Activated B cell treated with CpG ODN at 0.5 μM for 24 hours (primary cell): ENCODE data around the gene MYO15B. TPM values are rescaled to one million over a fixed set of nuclear protein-coding genes. Genes with fewer than 3 reads are reported as not detected.
"Not testable (repeated sequence)": the region's sequence is repeated elsewhere in the genome, so short reads cannot be mapped to it uniquely, and the experiment has no call there.

Experiments
- ATAC-seq: fragments of 200-7000 bp; cut with Tn5 transposase; one replicate; pipeline ENCODE4 v1.10.0; 2021; ENCODE audit warnings: low read depth, mild to moderate bottlenecking, moderate library complexity
- CTCF ChIA-PET: fragments of 350-600 bp; sonication (Branson Sonifier 250); formaldehyde crosslinking; loops from one replicate; lab custom pipeline; 2021; ENCODE audit warnings: antibody characterized with exemption; lab: Charles Lee
- POLR2A ChIA-PET: fragments of 350-600 bp; sonication (Branson Sonifier 250); formaldehyde crosslinking; loops from one replicate; lab custom pipeline; 2021; ENCODE audit warnings: antibody characterized with exemption; lab: Charles Lee
- DNase-seq: peaks from one replicate; pipeline ENCODE4 v3.0.0; 2022
- H3K27ac Mint-ChIP-seq: one replicate; pipeline ENCODE4 v1.8.0; 2020; ENCODE audit warnings: mixed read lengths
- H3K27me3 Mint-ChIP-seq: one replicate; pipeline ENCODE4 v1.8.0; 2021; ENCODE audit warnings: mixed read lengths
- H3K36me3 Mint-ChIP-seq: one replicate; pipeline ENCODE4 v1.8.0; 2021; ENCODE audit warnings: low read depth, mixed read lengths
- H3K4me1 Mint-ChIP-seq: one replicate; pipeline ENCODE4 v1.8.0; 2021; ENCODE audit warnings: mixed read lengths
- H3K4me3 Mint-ChIP-seq: one replicate; pipeline ENCODE4 v1.8.0; 2020; ENCODE audit warnings: mild to moderate bottlenecking, mixed read lengths
- H3K9me3 Mint-ChIP-seq: one replicate; pipeline ENCODE4 v1.8.0; 2020; ENCODE audit warnings: mixed read lengths
- CTCF ChIP-seq: fragments of 200-600 bp; IDR thresholded peaks from one replicate; pipeline ENCODE4 v1.8.0; 2022; ENCODE audit warnings: antibody characterized with exemption, mild to moderate bottlenecking
- intact Hi-C: fragments of 100-400 bp; cut with micrococcal nuclease; formaldehyde crosslinking; loops from one replicate; pipeline ENCODE4 v1.15.1; 2024
- total RNA-seq: library from RNA; stranded (reverse); gene quantifications from 2 replicates; pipeline ENCODE4 v1.2.3, GENCODE V29; 2022

MYO15B gene
- total RNA-seq, 1 donor from 2014 or later, result 264 TPM

GRCh38 chr17:75575197-75575596 is 12.4 kb upstream of the MYO15B start:
- no peaks in the 10 kb centered on the region for H3K9me3 Mint-ChIP-seq
- no peak for TF ChIP-seq CTCF
- H3K36me3 Mint-ChIP-seq, result peaks cover 1% of the 10 kb centered on the region
- ATAC-seq (no peak), DNase-seq (no peak)
- intact Hi-C loops, result no loop called here
- peaks cover 14% of the 10 kb centered on the region for H3K4me1 Mint-ChIP-seq
- no peaks in the 10 kb centered on the region for H3K27me3 Mint-ChIP-seq
- POLR2A ChIA-PET, result no interaction called here
- CTCF ChIA-PET, result no interaction called here
- no peak overlapping the region for H3K4me3 Mint-ChIP-seq
- H3K27ac Mint-ChIP-seq, result no peak overlapping the region

- intact Hi-C loops, result no loop called here
- ATAC-seq (no peak), DNase-seq (no peak)
- peaks cover 9% of the 10 kb centered on the region for H3K4me1 Mint-ChIP-seq
- H3K9me3 Mint-ChIP-seq, result no peaks in the 10 kb centered on the region
- no peak for TF ChIP-seq CTCF
- no peak overlapping the region for H3K4me3 Mint-ChIP-seq
- H3K27me3 Mint-ChIP-seq, result no peaks in the 10 kb centered on the region
- H3K27ac Mint-ChIP-seq, result no peak overlapping the region
- ChIA-PET CTCF (no interaction called here), POLR2A (interaction anchor here (1.0 kb wide), 1 partner anchor 58 kb away, joined by 5 read pairs; no protein-coding TSS in a partner anchor)
- peaks cover 1% of the 10 kb centered on the region for H3K36me3 Mint-ChIP-seq
These were observed 11.9 kb upstream of the MYO15B start for GRCh38 chr17:75575728-75576127.

- CTCF ChIA-PET, result no interaction called here
- Mint-ChIP-seq H3K4me3 (no peak overlapping the region), H3K27me3 (no peaks in the 10 kb centered on the region), H3K4me1 (no peaks in the 10 kb centered on the region), H3K9me3 (no peaks in the 10 kb centered on the region), H3K36me3 (no peaks in the 10 kb centered on the region), H3K27ac (no peak overlapping the region)
- POLR2A ChIA-PET, result interaction anchor here (0.6 to 1.0 kb wide), 2 partner anchors 59 to 184 kb away, joined by 5 to 20 read pairs; no protein-coding TSS in a partner anchor
- no peak for DNase-seq
- TF ChIP-seq CTCF, result no peak
- ATAC-seq, result no peak
- intact Hi-C loops, result no loop called here
These were observed 10.9 kb upstream of the MYO15B start for GRCh38 chr17:75576661-75577060.

- intact Hi-C loops, result not testable (repeated sequence)
- POLR2A ChIA-PET, result interaction anchor here (3.4 kb wide), 1 partner anchor 10 kb away, joined by 13 read pairs; no protein-coding TSS in a partner anchor
These were observed 6.4 kb upstream of the MYO15B start for GRCh38 chr17:75581121-75581725.

GRCh38 chr17:75583197-75583596 is 4.4 kb upstream of the MYO15B start:
- H3K27me3 Mint-ChIP-seq, H3K4me3 Mint-ChIP-seq, H3K4me1 Mint-ChIP-seq, DNase-seq, H3K27ac Mint-ChIP-seq, intact Hi-C loops, H3K36me3 Mint-ChIP-seq, ATAC-seq, H3K9me3 Mint-ChIP-seq: not testable (repeated sequence)
- ChIA-PET CTCF (interaction anchor here (1.2 kb wide), 1 partner anchor 67 kb away, joined by 4 read pairs; the partner anchor contains the start of gene TSEN54), POLR2A (interaction anchor here (0.7 kb wide), 3 partner anchors 48 to 545 kb away, joined by 3 to 5 read pairs (median 3); no protein-coding TSS in a partner anchor)

More at GRCh38 chr17:75581121-75581725, 6.4 kb upstream of the MYO15B start:
- H3K4me1 Mint-ChIP-seq, ATAC-seq, H3K27ac Mint-ChIP-seq, DNase-seq, H3K9me3 Mint-ChIP-seq, H3K27me3 Mint-ChIP-seq, H3K36me3 Mint-ChIP-seq: not testable (repeated sequence)
- peak overlapping the region; percentile 45 for H3K4me3 Mint-ChIP-seq
- CTCF ChIA-PET, result interaction anchor here (0.8 kb wide), 1 partner anchor 18 kb away, joined by 3 read pairs; no protein-coding TSS in a partner anchor

GRCh38 chr17:75584849-75585175 is 2.8 kb upstream of the MYO15B start:
- no peak for DNase-seq
- Mint-ChIP-seq H3K4me3 (no peak overlapping the region), H3K9me3 (no peaks in the 10 kb centered on the region), H3K4me1 (peaks cover 6% of the 10 kb centered on the region), H3K36me3 (no peaks in the 10 kb centered on the region), H3K27me3 (peaks cover 3% of the 10 kb centered on the region), H3K27ac (no peak overlapping the region)
- CTCF ChIA-PET, result no interaction called here
- TF ChIP-seq CTCF, result no peak
- POLR2A ChIA-PET, result no interaction called here
- ATAC-seq, result no peak
- intact Hi-C loops, result loop anchor here (5.0 kb wide), 1 partner anchor 173 kb away; no protein-coding TSS in a partner anchor
